NCI-H2081 (cell line): ENCODE data around the gene EXOC3L2.
"Not testable (repeated sequence)": the region's sequence is repeated elsewhere in the genome, so short reads cannot be mapped to it uniquely, and the experiment has no call there.

Source experiments
- DNase-seq, 2 experiments: peaks; one replicate each; lab custom pipeline; 2025; lab: John Stamatoyannopoulos, UW

EXOC3L2 gene

GRCh38 chr19:45245334-45245787, at the start of gene EXOC3L2:
Gene EXOC3L2 (minus strand): TSS chr19:45245407. CDS start chr19:45239045, 6,362 bp downstream.
- no peak for DNase-seq

- DNase-seq, result no peak
Measured at GRCh38 chr19:45294291-45295029, 49.3 kb upstream of the EXOC3L2 start.

GRCh38 chr19:45293682-45294081, 48.5 kb upstream of the EXOC3L2 start:
- no peak for DNase-seq

GRCh38 chr19:45291834-45292233, 46.6 kb upstream of the EXOC3L2 start:
- DNase-seq, result no peak

GRCh38 chr19:45290381-45290931, 45.2 kb upstream of the EXOC3L2 start:
- no peak for DNase-seq

- no peak for DNase-seq
Measured at GRCh38 chr19:45283443-45284033, 38.3 kb upstream of the EXOC3L2 start.

- no peak for DNase-seq
Measured at GRCh38 chr19:45280471-45280961, 35.3 kb upstream of the EXOC3L2 start.

- no peak for DNase-seq
Measured at GRCh38 chr19:45279587-45280192, 34.5 kb upstream of the EXOC3L2 start.

- DNase-seq, result no peak
Measured at GRCh38 chr19:45278087-45278486, 32.9 kb upstream of the EXOC3L2 start.

- peak in 1 of 2 experiments; percentile 11 for DNase-seq
Measured at GRCh38 chr19:45276284-45276687, 31.1 kb upstream of the EXOC3L2 start.

GRCh38 chr19:45275370-45275971, 30.3 kb upstream of the EXOC3L2 start:
- DNase-seq, result no peak

- no peak for DNase-seq
Measured at GRCh38 chr19:45273521-45273855, 28.3 kb upstream of the EXOC3L2 start.

GRCh38 chr19:45271735-45272108, 26.5 kb upstream of the EXOC3L2 start:
- no peak for DNase-seq

GRCh38 chr19:45271098-45271734, 26.0 kb upstream of the EXOC3L2 start:
- no peak for DNase-seq

- not testable (repeated sequence) for DNase-seq
Measured at GRCh38 chr19:45269939-45270338, 24.7 kb upstream of the EXOC3L2 start.

- no peak for DNase-seq
Measured at GRCh38 chr19:45267296-45267695, 22.1 kb upstream of the EXOC3L2 start.

- no peak for DNase-seq
Measured at GRCh38 chr19:45265375-45265774, 20.2 kb upstream of the EXOC3L2 start.

GRCh38 chr19:45264781-45265317, 19.6 kb upstream of the EXOC3L2 start:
- no peak for DNase-seq

GRCh38 chr19:45263013-45263412, 17.8 kb upstream of the EXOC3L2 start:
- no peak for DNase-seq

- no peak for DNase-seq
Measured at GRCh38 chr19:45262570-45262969, 17.4 kb upstream of the EXOC3L2 start.

- DNase-seq, result no peak
Measured at GRCh38 chr19:45258862-45259261, 13.7 kb upstream of the EXOC3L2 start.

GRCh38 chr19:45256836-45257235, 11.6 kb upstream of the EXOC3L2 start:
- no peak for DNase-seq
